Small intestine (tissue), 7 donors: ENCODE results near the gene GPT2. TPM values are rescaled to one million over a fixed set of nuclear protein-coding genes. Genes with fewer than 3 reads are reported as not detected.

Experiments used
- DNase-seq, 2 donors: peaks; one replicate each; pipeline versions ENCODE4 v3.0.0 to v3.0.0-alpha.2; 2013
- FAIRE-seq: peaks from 2 replicates; lab custom pipeline; 2012; peaks lifted over from hg19 to GRCh38; lab: Jason Lieb, UNC
- H3K27ac ChIP-seq, 3 donors: one replicate each; pipeline ENCODE4 v1.5.1; 2013; ENCODE audit warnings: low read length in 2 of 3, mild to moderate bottlenecking in 2 of 3, control low read depth in 1 of 3, inconsistent platforms in 1 of 3, low read depth in 1 of 3, moderate library complexity in 1 of 3
- H3K27me3 ChIP-seq, 3 donors: one replicate each; pipeline ENCODE4 v1.6.1; 2013; ENCODE audit warnings: low read length in 3 of 3, inconsistent platforms in 1 of 3; ENCODE audit not compliant: control insufficient read depth in 3 of 3, insufficient read depth in 3 of 3
- H3K36me3 ChIP-seq, 3 donors: one replicate each; pipeline ENCODE4 v1.6.1; 2013; ENCODE audit warnings: low read length in 3 of 3, inconsistent platforms in 1 of 3, low read depth in 1 of 3, mild to moderate bottlenecking in 1 of 3, moderate library complexity in 1 of 3; ENCODE audit not compliant: control insufficient read depth in 3 of 3, insufficient read depth in 2 of 3
- H3K4me1 ChIP-seq, 3 donors: one replicate each; pipeline ENCODE4 v1.6.1; 2013; ENCODE audit warnings: low read length in 2 of 3, inconsistent platforms in 1 of 3, low read depth in 1 of 3, mild to moderate bottlenecking in 1 of 3, moderate library complexity in 1 of 3; ENCODE audit not compliant: control insufficient read depth in 3 of 3, insufficient read depth in 2 of 3
- H3K4me3 ChIP-seq, 3 donors: one replicate each; pipeline ENCODE4 v1.5.1; 2013; ENCODE audit warnings: low read length in 3 of 3, control low read depth in 1 of 3, inconsistent platforms in 1 of 3, low read depth in 1 of 3, mild to moderate bottlenecking in 1 of 3, moderate library complexity in 1 of 3
- H3K9me3 ChIP-seq, 2 donors: one replicate each; pipeline ENCODE4 v1.6.1; 2013; ENCODE audit warnings: low read depth in 1 of 2, low read length in 1 of 2; ENCODE audit not compliant: control insufficient read depth in 2 of 2, insufficient read depth in 1 of 2
- WGBS, 3 donors: extraction: QIAGEN DNeasy Blood & Tissue Kit; methylation state at CpG; one replicate each; pipeline ENCODE4 v1.1.7; 2013; 5-methylcytosine and 5-hydroxymethylcytosine counted together
- polyA plus RNA-seq, 4 donors: library from polyadenylated mRNA; stranded (reverse) in 3 of 4; unstranded in 1 of 4; fragments of 200-250 nt in 3 of 4; fragments of 120-200 nt in 1 of 4; gene quantifications; one replicate each; pipeline versions ENCODE4 v1.2.1 to v1.2.3, GENCODE V29; 2013
- donor health status: healthy with polysubstance abuse.
- donor health status: control.
- donor health status: control.
- donor health status: Bipolar disorder and iron deficiency.
- donor health status: healthy.

GPT2 gene
- polyA plus RNA-seq, 4 donors, result 2.2 to 25.4 (median 7.4) TPM

DNA sequence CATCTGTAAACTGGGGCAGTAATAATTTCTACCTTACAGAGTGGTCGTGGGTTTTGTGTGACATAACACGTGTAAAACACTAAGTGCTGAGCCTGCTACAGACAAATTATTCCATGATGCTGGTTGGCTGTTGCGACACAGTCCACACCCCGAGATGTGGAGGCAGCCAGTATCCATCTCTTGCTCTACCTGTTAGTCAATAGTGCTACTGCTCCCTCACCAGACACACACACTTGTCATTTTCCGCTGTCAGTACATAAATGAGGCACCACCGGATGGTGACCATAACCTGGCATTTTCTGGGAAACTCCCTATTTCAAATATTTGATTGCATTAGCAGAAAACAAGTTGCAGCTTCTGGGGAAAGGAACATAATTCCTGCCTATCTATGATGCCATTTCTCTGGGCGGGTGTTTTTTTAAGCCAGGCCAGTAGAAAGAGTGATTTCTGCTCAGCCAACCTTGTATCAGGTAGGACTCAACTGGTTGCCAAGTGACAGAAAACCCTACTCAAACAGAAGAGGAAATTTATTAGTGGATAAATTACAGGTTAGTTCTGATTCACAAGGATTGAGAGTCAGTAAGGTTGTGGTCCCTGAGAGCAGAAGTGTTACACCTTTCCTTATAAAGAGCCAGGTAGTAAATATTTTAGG lies 65.2 kb downstream of the GPT2 start:
- no peak for DNase-seq
- H3K27me3 ChIP-seq, result no peaks in the 10 kb centered on the region
- 71 to 75% (median 73%) methylated on average over 7 of the region's 7 CpGs for WGBS, 3 donors
- no peak for FAIRE-seq
- H3K36me3 ChIP-seq, result peaks cover 0 to 2% (median 0%) of the 10 kb centered on the region in 3 donors
- no peaks in the 10 kb centered on the region for H3K4me1 ChIP-seq
- no peaks in the 10 kb centered on the region for H3K9me3 ChIP-seq
- H3K4me3 ChIP-seq, result no peak overlapping the region
- no peak overlapping the region for H3K27ac ChIP-seq

DNA sequence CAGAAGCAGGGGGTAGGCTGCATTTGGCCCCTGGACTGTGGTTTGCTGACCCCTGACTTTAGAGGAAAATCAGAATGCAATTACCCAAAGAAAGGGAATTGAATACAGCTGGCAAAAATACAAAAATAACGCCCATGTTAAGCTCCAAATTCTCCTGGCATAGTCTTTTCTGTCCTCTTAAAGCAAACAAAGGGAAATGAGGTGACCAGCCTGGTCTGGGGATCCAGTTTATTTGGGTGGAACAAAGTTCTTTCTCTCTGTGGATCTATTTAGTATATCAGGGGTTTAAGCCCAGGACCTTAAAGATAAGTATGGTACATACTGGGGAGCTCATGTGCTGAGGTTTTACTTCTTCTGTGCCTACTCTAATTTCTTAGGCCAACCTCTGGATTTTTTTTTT lies 65.8 kb downstream of the GPT2 start:
- FAIRE-seq (no peak), DNase-seq (no peak)
- Histone ChIP-seq H3K4me1 (no peaks in the 10 kb centered on the region), H3K27ac (no peak overlapping the region), H3K4me3 (no peak overlapping the region), H3K27me3 (no peaks in the 10 kb centered on the region), H3K9me3 (no peaks in the 10 kb centered on the region), H3K36me3 (peaks cover 0 to 4% (median under 1%) of the 10 kb centered on the region in 3 donors)
- 39 to 59% (median 44%) methylated on average over 1 of the region's 1 CpG for WGBS, 3 donors

DNA sequence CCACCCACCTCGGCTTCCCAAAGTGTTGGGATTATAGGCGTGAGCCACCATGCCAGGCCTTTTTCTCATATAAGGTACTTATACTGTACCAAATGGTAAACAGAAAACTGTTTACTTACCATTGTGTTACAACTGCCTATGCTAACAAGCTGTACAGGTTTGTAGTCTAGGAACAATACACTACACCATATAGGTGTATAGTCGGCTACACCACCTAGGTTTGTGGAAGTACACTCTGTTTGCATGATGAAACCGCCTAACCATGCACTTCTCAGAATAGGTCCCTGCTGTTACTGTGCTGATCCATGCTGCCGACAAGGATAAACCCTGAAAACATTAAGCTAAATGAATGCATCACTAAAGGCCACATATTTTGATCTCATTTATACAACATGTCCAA lies 70.4 kb downstream of the GPT2 start:
- Histone ChIP-seq H3K27ac (no peak overlapping the region), H3K36me3 (peaks cover 12 to 30% (median 17%) of the 10 kb centered on the region in 3 donors), H3K27me3 (no peaks in the 10 kb centered on the region), H3K9me3 (no peaks in the 10 kb centered on the region), H3K4me1 (no peaks in the 10 kb centered on the region), H3K4me3 (no peak overlapping the region)
- no peak for FAIRE-seq
- DNase-seq, result no peak
- WGBS, 3 donors, result 84 to 95% (median 89%) methylated on average over 5 of the region's 5 CpGs

DNA sequence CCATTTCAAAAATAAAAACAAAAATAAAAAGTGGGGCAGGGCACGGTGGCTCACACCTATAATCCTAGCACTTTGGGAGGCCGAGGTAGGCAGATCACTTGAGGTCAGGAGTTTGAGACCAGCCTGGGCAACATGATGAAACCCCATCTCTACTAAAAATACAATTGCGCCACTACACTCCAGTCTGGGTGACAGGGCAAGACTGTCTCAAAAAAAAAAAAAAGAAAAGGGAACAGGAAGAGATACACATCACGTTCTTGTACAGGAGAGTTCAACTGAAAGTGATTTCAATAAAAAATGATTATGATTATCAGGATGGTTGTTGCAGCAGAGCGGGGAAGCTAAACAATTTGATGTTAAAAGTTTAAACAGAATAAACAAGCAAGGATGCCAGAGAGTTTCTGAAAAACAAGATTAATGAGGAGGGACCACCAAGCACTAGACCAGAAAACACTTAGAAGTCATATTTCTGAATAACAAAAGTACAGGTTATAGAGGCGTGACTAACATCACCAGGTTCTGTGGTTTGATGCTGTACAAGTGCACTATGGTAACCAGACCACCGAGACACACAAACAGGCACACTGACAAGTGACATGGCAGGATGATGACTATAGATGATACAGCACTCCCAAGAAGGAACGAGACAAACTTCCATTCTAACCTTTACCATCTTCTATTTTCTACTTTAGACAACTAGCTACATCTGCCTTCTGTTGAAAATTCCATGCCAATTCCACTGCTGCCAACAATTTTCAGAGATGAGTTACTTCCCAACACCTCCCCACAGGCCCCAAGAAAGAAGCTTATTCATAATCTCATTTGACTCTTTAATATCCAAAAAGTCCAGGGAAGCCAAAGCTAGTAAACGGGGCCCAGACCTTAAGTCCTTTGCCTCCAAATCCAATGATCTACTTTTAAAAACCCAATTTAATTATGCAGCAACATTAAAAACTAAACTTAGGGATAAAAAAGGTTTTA lies 77.5 kb downstream of the GPT2 start:
- Histone ChIP-seq H3K27me3 (no peaks in the 10 kb centered on the region), H3K4me3 (no peak overlapping the region), H3K27ac (no peak overlapping the region), H3K9me3 (no peaks in the 10 kb centered on the region), H3K36me3 (peaks cover 28 to 42% (median 36%) of the 10 kb centered on the region in 3 donors), H3K4me1 (no peaks in the 10 kb centered on the region)
- no peak for FAIRE-seq
- 70 to 83% (median 72%) methylated on average over 9 of the region's 9 CpGs for WGBS, 3 donors
- DNase-seq, result no peak

DNA sequence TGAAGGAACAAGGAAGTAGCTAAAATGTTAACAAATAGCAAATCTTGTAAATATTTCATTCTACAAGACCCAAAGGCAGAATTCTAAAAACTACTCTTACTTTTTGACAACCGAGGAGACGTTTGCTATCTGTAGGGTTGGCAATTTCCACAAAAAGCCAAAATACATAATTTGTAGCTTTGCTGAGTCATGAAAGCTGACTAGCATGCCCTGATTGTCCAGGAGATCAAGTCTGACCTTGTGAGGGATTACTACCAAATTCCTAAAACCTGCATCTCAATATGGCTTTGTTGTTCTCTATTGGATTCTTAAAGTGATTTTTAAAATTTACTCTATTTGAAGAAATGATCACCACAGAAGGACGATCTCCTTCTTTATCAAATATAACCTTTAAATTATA lies 78.5 kb downstream of the GPT2 start:
- DNase-seq, result no peak
- H3K9me3 ChIP-seq, result no peaks in the 10 kb centered on the region
- H3K27me3 ChIP-seq, result no peaks in the 10 kb centered on the region
- H3K4me3 ChIP-seq, result no peak overlapping the region
- peaks cover 27 to 40% (median 38%) of the 10 kb centered on the region in 3 donors for H3K36me3 ChIP-seq
- H3K27ac ChIP-seq, result no peak overlapping the region
- WGBS, 3 donors, result 83 to 91% (median 89%) methylated on average over 3 of the region's 3 CpGs
- H3K4me1 ChIP-seq, result no peaks in the 10 kb centered on the region
- FAIRE-seq, result no peak

DNA sequence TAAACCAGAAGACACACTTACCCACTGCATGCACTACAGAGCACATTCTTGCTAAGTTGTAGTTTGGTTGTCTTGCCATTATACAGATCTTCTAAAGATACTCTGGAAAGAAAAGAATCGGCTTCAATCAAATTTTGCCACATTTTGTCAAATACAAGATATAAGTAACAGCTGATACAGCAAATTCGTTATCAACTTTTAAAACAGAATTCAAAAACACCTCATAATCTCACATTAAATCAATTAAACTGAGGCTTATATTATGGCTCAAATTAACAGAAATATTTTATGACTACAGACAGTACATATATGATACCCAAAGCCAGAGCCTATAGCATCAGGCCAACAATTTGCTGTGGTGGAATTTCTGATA lies 83.9 kb downstream of the GPT2 start:
- Histone ChIP-seq H3K4me3 (no peak overlapping the region), H3K36me3 (peaks cover 21 to 40% (median 21%) of the 10 kb centered on the region in 3 donors), H3K4me1 (peaks cover 2 to 3% (median 2%) of the 10 kb centered on the region in 3 donors), H3K27ac (no peak overlapping the region), H3K27me3 (no peaks in the 10 kb centered on the region), H3K9me3 (no peaks in the 10 kb centered on the region)
- DNase-seq (no peak), FAIRE-seq (no peak)
- 85 to 96% (median 95%) methylated on average over 2 of the region's 2 CpGs for WGBS, 3 donors

DNA sequence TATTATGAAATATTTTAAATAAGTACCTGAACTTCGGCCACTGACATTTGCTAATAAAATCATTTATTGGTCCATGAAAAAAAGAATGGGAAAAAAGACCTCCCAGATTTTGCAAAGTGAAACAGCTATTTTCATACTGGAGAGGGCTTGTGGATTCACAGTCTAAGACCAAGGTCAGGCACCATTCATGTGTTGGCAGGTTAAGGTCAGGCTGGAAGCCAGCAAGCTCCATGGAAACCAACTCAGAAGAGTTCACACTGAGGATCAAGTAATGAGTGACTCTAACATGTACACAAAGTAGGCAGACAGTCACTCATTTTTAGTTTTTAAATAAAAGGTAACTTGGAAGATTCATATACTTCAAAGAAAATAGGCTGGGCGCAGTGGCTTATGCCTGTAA lies 85.9 kb downstream of the GPT2 start:
- WGBS, 3 donors, result 77 to 82% (median 79%) methylated on average over 2 of the region's 2 CpGs
- FAIRE-seq, result no peak
- DNase-seq, result no peak
- peaks cover 2 to 6% (median 3%) of the 10 kb centered on the region in 3 donors for H3K4me1 ChIP-seq
- peak overlapping the region in 1 of 3 donors; percentile 4 for H3K27ac ChIP-seq
- no peak overlapping the region for H3K4me3 ChIP-seq
- H3K9me3 ChIP-seq, result no peaks in the 10 kb centered on the region
- no peaks in the 10 kb centered on the region for H3K27me3 ChIP-seq
- peaks cover 6 to 29% (median 13%) of the 10 kb centered on the region in 3 donors for H3K36me3 ChIP-seq

DNA sequence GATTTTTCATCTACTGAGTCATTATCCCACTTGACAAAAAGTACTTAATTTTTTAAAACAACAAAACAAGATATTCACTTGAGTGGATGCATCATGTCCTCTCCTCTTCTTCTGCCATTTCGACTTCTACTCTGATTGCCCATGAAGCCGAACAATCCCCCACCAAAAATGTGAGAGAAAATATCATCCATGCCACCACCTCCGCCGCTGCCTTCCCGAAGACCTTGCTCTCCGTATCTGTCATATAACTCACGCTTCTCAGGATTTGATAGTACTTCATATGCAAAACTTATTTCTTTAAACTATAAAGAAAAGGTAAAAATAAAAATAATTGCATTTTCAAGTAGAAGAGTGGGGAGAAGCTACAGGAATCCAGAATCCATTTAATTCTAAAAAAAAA lies 87.1 kb downstream of the GPT2 start:
- H3K27ac ChIP-seq, result no peak overlapping the region
- FAIRE-seq (no peak), DNase-seq (no peak)
- no peaks in the 10 kb centered on the region for H3K27me3 ChIP-seq
- H3K4me3 ChIP-seq, result no peak overlapping the region
- peaks cover 6 to 21% (median 8%) of the 10 kb centered on the region in 3 donors for H3K36me3 ChIP-seq
- WGBS, 3 donors, result 92 to 97% (median 94%) methylated on average over 7 of the region's 7 CpGs
- peaks cover 2 to 6% (median 3%) of the 10 kb centered on the region in 3 donors for H3K4me1 ChIP-seq
- H3K9me3 ChIP-seq, result no peaks in the 10 kb centered on the region
